SK-N-SH (cell line): ENCODE data around the gene OSBP2. TPM values are rescaled to one million over a fixed set of nuclear protein-coding genes. Genes with fewer than 3 reads are reported as not detected.

Source experiments
- CTCF ChIA-PET: fragments of 300-600, 350-600 bp; formaldehyde crosslinking; extraction: SDS; loops from one replicate; lab custom pipeline; 2021; lab: Yijun Ruan, JAX
- POLR2A ChIA-PET: fragments of 350-600 bp; sonication (Branson Sonifier 250); formaldehyde crosslinking; extraction: SDS; loops from one replicate; lab custom pipeline; 2020; ENCODE audit warnings: antibody characterized with exemption, inconsistent platforms; lab: Yijun Ruan, JAX
- DNase-seq: peaks from one replicate; pipeline ENCODE4 v3.0.0; 2012
- H2AFZ ChIP-seq: fragments of 200-600 bp; sonication (generic); 2 replicates; pipeline ENCODE4 v1.8.1; 2016; ENCODE audit warnings: antibody characterized with exemption, mild to moderate bottlenecking, low read depth
- H3F3A ChIP-seq: fragments of 200-600 bp; sonication (generic); replicated peaks from 2 replicates; pipeline ENCODE3; 2016; ENCODE audit warnings: antibody characterized with exemption, mild to moderate bottlenecking; ENCODE audit not compliant: insufficient read depth
- H3K27ac ChIP-seq, 2 experiments: fragments of 200-500 bp in 1 of 2; fragments of 200-600 bp in 1 of 2; sonication (Bioruptor generic) in 1 of 2; sonication (generic), shearing (Covaris generic) in 1 of 2; 2 replicates each; pipeline versions ENCODE4 v1.5.1 to v1.6.1; 2014 to 2016; ENCODE audit warnings: low read depth in 2 of 2, inconsistent platforms in 1 of 2, low read length in 1 of 2, mild to moderate bottlenecking in 1 of 2, mixed read lengths in 1 of 2
- H3K27me3 ChIP-seq: fragments of 200-600 bp; sonication (generic), shearing (Covaris generic); 2 replicates; pipeline ENCODE4 v1.6.1; 2016; ENCODE audit warnings: mixed run types; ENCODE audit not compliant: insufficient read depth
- H3K36me3 ChIP-seq, 2 experiments: fragments of 200-500 bp in 1 of 2; fragments of 200-600 bp in 1 of 2; sonication (Bioruptor generic) in 1 of 2; sonication (generic) in 1 of 2; replicated peaks in 1 of 2; 2 replicates each; pipeline versions ENCODE3 to v1.5.1; 2014 to 2016; ENCODE audit warnings: low read length in 1 of 2, mild to moderate bottlenecking in 1 of 2; ENCODE audit not compliant: insufficient read depth in 2 of 2, control insufficient read depth in 1 of 2
- H3K4me1 ChIP-seq, 2 experiments: fragments of 200-500 bp in 1 of 2; fragments of 200-600 bp in 1 of 2; sonication (Bioruptor generic) in 1 of 2; sonication (generic), shearing (Covaris generic) in 1 of 2; 2 replicates each; pipeline versions ENCODE4 v1.5.1 to v1.6.1; 2014 to 2016; ENCODE audit warnings: low read depth in 1 of 2, low read length in 1 of 2, mixed run types in 1 of 2; ENCODE audit not compliant: insufficient read depth in 2 of 2, control insufficient read depth in 1 of 2
- H3K4me2 ChIP-seq: fragments of 200-600 bp; sonication (generic), shearing (Covaris generic); 2 replicates; pipeline ENCODE4 v1.6.1; 2017; ENCODE audit warnings: mixed run types
- H3K4me3 ChIP-seq, 2 experiments: fragments of 200-500 bp in 1 of 2; fragments of 200-600 bp in 1 of 2; sonication (Bioruptor generic) in 1 of 2; sonication (generic), shearing (Covaris generic) in 1 of 2; 2 replicates each; pipeline versions ENCODE4 v1.5.1 to v1.8.1; 2014 to 2016; ENCODE audit warnings: low read depth in 2 of 2, inconsistent platforms in 1 of 2, low read length in 1 of 2, mild to moderate bottlenecking in 1 of 2, mixed read lengths in 1 of 2, moderate library complexity in 1 of 2
- H3K79me2 ChIP-seq: fragments of 200-600 bp; sonication (generic); 2 replicates; pipeline ENCODE4 v1.8.1; 2017; ENCODE audit warnings: mild to moderate bottlenecking; ENCODE audit not compliant: insufficient read depth
- H3K9ac ChIP-seq: fragments of 200-600 bp; sonication (generic); 2 replicates; pipeline ENCODE4 v1.6.1; 2017; ENCODE audit warnings: mixed run types
- H3K9me2 ChIP-seq: fragments of 200-600 bp; sonication (generic); 2 replicates; pipeline ENCODE4 v1.6.1; 2017; ENCODE audit warnings: mixed run types
- H3K9me3 ChIP-seq: fragments of 200-600 bp; sonication (generic); 2 replicates; pipeline ENCODE4 v1.6.1; 2017; ENCODE audit warnings: mixed run types, mild to moderate bottlenecking, moderate library complexity
- H4K20me1 ChIP-seq: fragments of 200-600 bp; sonication (generic); 2 replicates; pipeline ENCODE4 v1.6.1; 2017; ENCODE audit warnings: mild to moderate bottlenecking, mixed run types; ENCODE audit not compliant: insufficient read depth
- EP300 ChIP-seq, 2 experiments: IDR thresholded peaks; 2 replicates each; pipeline versions ENCODE4 v1.4.0 to v1.6.1; 2012; ENCODE audit warnings: borderline replicate concordance in 1 of 2, low read depth in 1 of 2, low read length in 1 of 2
- EZH2phosphoT487 ChIP-seq: fragments of 200-600 bp; sonication (generic); IDR thresholded peaks from 2 replicates; pipeline ENCODE4 v1.6.1; 2017; ENCODE audit warnings: low read depth, mixed run types, mild to moderate bottlenecking, antibody characterized with exemption, moderate library complexity, borderline replicate concordance
- REST ChIP-seq: IDR thresholded peaks from 2 replicates; pipeline ENCODE4 v1.6.1; 2012; ENCODE audit warnings: mild to moderate bottlenecking, low read depth, low read length, moderate library complexity
- RXRA ChIP-seq: IDR thresholded peaks from 2 replicates; pipeline ENCODE4 v1.4.0; 2012; ENCODE audit warnings: low read depth, mild to moderate bottlenecking, borderline replicate concordance
- TAF1 ChIP-seq: IDR thresholded peaks from 2 replicates; pipeline ENCODE4 v1.6.1; 2012; ENCODE audit warnings: low read depth, mild to moderate bottlenecking, low read length, moderate library complexity, borderline replicate concordance
- TEAD4 ChIP-seq: IDR thresholded peaks from 2 replicates; pipeline ENCODE4 v1.4.0; 2012; ENCODE audit warnings: mild to moderate bottlenecking, borderline replicate concordance; ENCODE audit not compliant: insufficient read depth
- ZBTB33 ChIP-seq: IDR thresholded peaks from 2 replicates; pipeline ENCODE4 v1.4.0; 2012; ENCODE audit warnings: low read depth, borderline replicate concordance
- WGBS: methylation state at CpG from one replicate; pipeline ENCODE4 v1.1.6; 2017; ENCODE audit warnings: low lambda C conversion rate; 5-methylcytosine and 5-hydroxymethylcytosine counted together
- polyA plus RNA-seq, 3 experiments: library from polyadenylated mRNA; depleted of rRNA; stranded (reverse); fragments of >200 nt; gene quantifications; 2 replicates each; pipeline ENCODE4 v1.2.3, GENCODE V29; 2012

The OSBP2 gene
- polyA plus RNA-seq, 1 of the 3 experiments (the other 2 are of a cell fraction) = 3.1 TPM

GRCh38 chr22:30871391-30872284 is 177.0 kb downstream of the OSBP2 start:
- H3K4me2 ChIP-seq = no peak overlapping the region
- H2AFZ ChIP-seq = no peak overlapping the region
- CTCF ChIA-PET = interaction anchor here (1.1 to 2.8 kb wide), 3 partner anchors 49 to 236 kb away, joined by 4 to 10 read pairs (median 5); partner anchors contain the start of gene SELENOM
- H3K9me3 ChIP-seq = no peaks in the 10 kb centered on the region
- no peak overlapping the region; a peak in 1 of 4 replicates for H3K27ac ChIP-seq
- no peak for TF ChIP-seq TEAD4
- no peak for TF ChIP-seq REST
- TF ChIP-seq TAF1 = no peak
- no peak for TF ChIP-seq ZBTB33
- TF ChIP-seq RXRA = no peak
- TF ChIP-seq EZH2phosphoT487 = no peak
- no peak for TF ChIP-seq EP300 (IDR thresholded peaks at IDR 0.05; ENCODE audit: borderline replicate concordance in 1 of 2, low read depth in 1 of 2, low read length in 1 of 2)
- H4K20me1 ChIP-seq = no peaks in the 10 kb centered on the region
- peak; percentile 20 for DNase-seq
- POLR2A ChIA-PET = no interaction called here
- H3F3A ChIP-seq = no peaks in the 10 kb centered on the region
- H3K36me3 ChIP-seq = no peaks in the 10 kb centered on the region
- no peaks in the 10 kb centered on the region for H3K27me3 ChIP-seq
- 85% methylated on average over 8 of the region's 13 CpGs for WGBS
- no peaks in the 10 kb centered on the region for H3K9me2 ChIP-seq
- no peaks in the 10 kb centered on the region for H3K79me2 ChIP-seq
- H3K4me3 ChIP-seq = no peak overlapping the region
- H3K9ac ChIP-seq = no peak overlapping the region
- peaks cover 5 to 36% of the 10 kb centered on the region in 2 experiments; a peak in 1 of 4 replicates for H3K4me1 ChIP-seq
